PC-9 (cell line): ENCODE measurements around the gene PPP1R9B. TPM values are rescaled to one million over a fixed set of nuclear protein-coding genes. Genes with fewer than 3 reads are reported as not detected.

Experiments used
- BruUV-seq: library from RNA; stranded (reverse); fragments of 400-500 nt; replicated peaks from 2 replicates; lab custom pipeline; 2021; lab: Mats Ljungman, UMichigan
- CTCF ChIA-PET: fragments of 300-600 bp; sonication (Branson Sonifier 250); formaldehyde crosslinking; loops from one replicate; lab custom pipeline; 2022; ENCODE audit warnings: antibody characterized with exemption; lab: Charles Lee
- POLR2A ChIA-PET: fragments of 300-600 bp; sonication (Branson Sonifier 250); formaldehyde crosslinking; loops from one replicate; lab custom pipeline; 2022; ENCODE audit warnings: antibody characterized with exemption; ENCODE audit not compliant: unreplicated experiment; lab: Charles Lee
- DNase-seq, 2 experiments: peaks; one replicate each; pipeline versions ENCODE4 v3.0.0 to v3.0.0-alpha.2; 2015 to 2022; ENCODE audit warnings: mixed read lengths in 1 of 2
- H2AFZ ChIP-seq: fragments of 200-600 bp; sonication (generic); 2 replicates; pipeline ENCODE4 v1.8.1; 2017; ENCODE audit warnings: antibody characterized with exemption
- H3F3A ChIP-seq: fragments of 200-600 bp; sonication (generic); 2 replicates; pipeline ENCODE4 v1.8.1; 2017; ENCODE audit warnings: antibody characterized with exemption, mild to moderate bottlenecking, low read depth; ENCODE audit not compliant: insufficient read depth
- H3K27ac ChIP-seq: fragments of 200-600 bp; sonication (generic); 2 replicates; pipeline ENCODE4 v1.6.1; 2016; ENCODE audit warnings: mixed run types
- H3K27me3 ChIP-seq: fragments of 200-600 bp; sonication (generic); 2 replicates; pipeline ENCODE4 v1.6.1; 2016; ENCODE audit warnings: low read depth, mixed run types; ENCODE audit not compliant: insufficient read depth
- H3K36me3 ChIP-seq: fragments of 200-600 bp; sonication (generic); 2 replicates; pipeline ENCODE4 v1.6.1; 2016; ENCODE audit warnings: low read depth, mixed run types
- H3K4me1 ChIP-seq: fragments of 200-600 bp; sonication (generic); replicated peaks from 2 replicates; pipeline ENCODE4 v1.6.1; 2016; ENCODE audit warnings: mixed run types; ENCODE audit not compliant: insufficient read depth
- H3K4me2 ChIP-seq: fragments of 200-600 bp; sonication (generic); 2 replicates; pipeline ENCODE4 v1.6.1; 2017; ENCODE audit warnings: mixed run types
- H3K4me3 ChIP-seq: fragments of 200-600 bp; sonication (generic); 2 replicates; pipeline ENCODE4 v1.6.1; 2016; ENCODE audit warnings: mixed run types
- H3K79me2 ChIP-seq: fragments of 200-600 bp; sonication (generic); 2 replicates; pipeline ENCODE4 v1.6.1; 2017; ENCODE audit warnings: low read depth, mixed run types
- H3K9me2 ChIP-seq: fragments of 200-600 bp; sonication (generic); 2 replicates; pipeline ENCODE4 v1.8.1; 2017; ENCODE audit warnings: mild to moderate bottlenecking; ENCODE audit not compliant: insufficient read depth
- H3K9me3 ChIP-seq: fragments of 200-600 bp; sonication (generic); 2 replicates; pipeline ENCODE4 v1.8.1; 2016; ENCODE audit warnings: low read depth; ENCODE audit not compliant: insufficient read depth
- H4K20me1 ChIP-seq: fragments of 200-600 bp; sonication (generic); 2 replicates; pipeline ENCODE4 v1.8.1; 2017; ENCODE audit not compliant: insufficient read depth
- EZH2 ChIP-seq: fragments of 200-600 bp; sonication (generic); IDR thresholded peaks from 2 replicates; pipeline ENCODE4 v1.8.0; 2017; ENCODE audit warnings: antibody characterized with exemption, low read depth
- intact Hi-C: fragments of 100-400 bp; cut with micrococcal nuclease; formaldehyde crosslinking; loops from one replicate; pipeline ENCODE4 v1.10.0; 2022; ENCODE audit not compliant: unreplicated experiment
- total RNA-seq: library from RNA; stranded (reverse); gene quantifications from 2 replicates; pipeline ENCODE4 v1.2.3, GENCODE V29; 2021
- TF ChIP-seq, protein P1 (sequence below): fragments of 200-600 bp; sonication (generic); conservative IDR thresholded peaks from 2 replicates; pipeline ENCODE4 v1.6.1; 2017; ENCODE audit warnings: mixed run types, antibody characterized with exemption, mild to moderate bottlenecking, moderate library complexity

The PPP1R9B gene
- total RNA-seq, 1 experiment from 2014 or later: 35.8 TPM

DNA sequence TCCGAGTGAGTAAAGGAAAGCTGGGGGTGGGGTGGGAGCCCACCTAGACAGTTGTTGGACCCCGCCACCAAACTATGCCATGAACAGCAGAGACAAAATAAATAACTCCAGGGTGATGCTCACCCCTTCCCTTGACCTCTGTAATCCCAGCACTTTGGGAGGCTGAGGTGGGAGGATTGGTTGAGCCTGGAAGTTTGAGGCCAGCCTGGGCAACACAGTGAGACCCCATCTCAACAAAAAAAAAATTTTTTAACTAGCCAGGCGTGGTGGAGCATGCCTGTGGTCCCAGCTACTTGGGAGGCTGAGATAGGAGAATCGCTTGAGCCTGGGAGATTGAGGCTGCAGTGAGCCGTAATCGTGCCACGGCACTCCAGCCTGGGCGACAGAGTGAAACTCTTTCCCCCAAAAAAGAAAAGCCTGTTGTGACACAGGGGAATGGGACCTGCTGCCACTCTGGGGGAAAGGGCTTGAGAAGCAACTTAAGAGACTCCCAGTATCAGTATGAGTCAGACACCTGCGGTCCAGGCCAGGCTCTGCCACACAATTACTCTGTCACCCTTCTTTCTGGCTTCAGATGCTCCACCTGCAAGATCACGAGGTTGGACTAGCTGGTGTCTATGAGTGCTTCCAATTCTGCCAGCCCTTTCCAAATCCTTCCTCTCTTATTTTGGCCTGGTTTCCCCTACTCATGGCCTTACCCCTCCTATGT is 20.3 kb upstream of the PPP1R9B start:
- peak overlapping the region; percentile 68 for H3K4me2 ChIP-seq
- H3K27me3 ChIP-seq: no peaks in the 10 kb centered on the region
- H3K36me3 ChIP-seq: no peaks in the 10 kb centered on the region
- H3K9me2 ChIP-seq: no peaks in the 10 kb centered on the region
- H3K4me3 ChIP-seq: no peak overlapping the region; the same call in 1 of the 2 replicates
- H2AFZ ChIP-seq: no peak overlapping the region
- DNase-seq: peak; percentile 71 to 97
- ChIA-PET CTCF (no interaction called here), POLR2A (interaction anchor here (0.6 to 0.7 kb wide), 2 partner anchors 48 to 127 kb away, joined by 3 to 5 read pairs; no protein-coding TSS in a partner anchor)
- intact Hi-C loops: no loop called here
- H3K79me2 ChIP-seq: no peaks in the 10 kb centered on the region
- TSS peak; percentile 77 for BruUV-seq
- H3F3A ChIP-seq: peaks cover 22% of the 10 kb centered on the region; the same call in 1 of the 2 replicates
- H3K27ac ChIP-seq: peak overlapping the region; percentile 83
- H3K4me1 ChIP-seq: peaks cover 22% of the 10 kb centered on the region
- H4K20me1 ChIP-seq: no peaks in the 10 kb centered on the region
- H3K9me3 ChIP-seq: no peaks in the 10 kb centered on the region
- no peak for TF ChIP-seq EZH2
- TF ChIP-seq, protein P1, sequence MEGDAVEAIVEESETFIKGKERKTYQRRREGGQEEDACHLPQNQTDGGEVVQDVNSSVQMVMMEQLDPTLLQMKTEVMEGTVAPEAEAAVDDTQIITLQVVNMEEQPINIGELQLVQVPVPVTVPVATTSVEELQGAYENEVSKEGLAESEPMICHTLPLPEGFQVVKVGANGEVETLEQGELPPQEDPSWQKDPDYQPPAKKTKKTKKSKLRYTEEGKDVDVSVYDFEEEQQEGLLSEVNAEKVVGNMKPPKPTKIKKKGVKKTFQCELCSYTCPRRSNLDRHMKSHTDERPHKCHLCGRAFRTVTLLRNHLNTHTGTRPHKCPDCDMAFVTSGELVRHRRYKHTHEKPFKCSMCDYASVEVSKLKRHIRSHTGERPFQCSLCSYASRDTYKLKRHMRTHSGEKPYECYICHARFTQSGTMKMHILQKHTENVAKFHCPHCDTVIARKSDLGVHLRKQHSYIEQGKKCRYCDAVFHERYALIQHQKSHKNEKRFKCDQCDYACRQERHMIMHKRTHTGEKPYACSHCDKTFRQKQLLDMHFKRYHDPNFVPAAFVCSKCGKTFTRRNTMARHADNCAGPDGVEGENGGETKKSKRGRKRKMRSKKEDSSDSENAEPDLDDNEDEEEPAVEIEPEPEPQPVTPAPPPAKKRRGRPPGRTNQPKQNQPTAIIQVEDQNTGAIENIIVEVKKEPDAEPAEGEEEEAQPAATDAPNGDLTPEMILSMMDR: 0 out of 2 replicates have a peak, but pooled peaks have one; percentile 5

DNA sequence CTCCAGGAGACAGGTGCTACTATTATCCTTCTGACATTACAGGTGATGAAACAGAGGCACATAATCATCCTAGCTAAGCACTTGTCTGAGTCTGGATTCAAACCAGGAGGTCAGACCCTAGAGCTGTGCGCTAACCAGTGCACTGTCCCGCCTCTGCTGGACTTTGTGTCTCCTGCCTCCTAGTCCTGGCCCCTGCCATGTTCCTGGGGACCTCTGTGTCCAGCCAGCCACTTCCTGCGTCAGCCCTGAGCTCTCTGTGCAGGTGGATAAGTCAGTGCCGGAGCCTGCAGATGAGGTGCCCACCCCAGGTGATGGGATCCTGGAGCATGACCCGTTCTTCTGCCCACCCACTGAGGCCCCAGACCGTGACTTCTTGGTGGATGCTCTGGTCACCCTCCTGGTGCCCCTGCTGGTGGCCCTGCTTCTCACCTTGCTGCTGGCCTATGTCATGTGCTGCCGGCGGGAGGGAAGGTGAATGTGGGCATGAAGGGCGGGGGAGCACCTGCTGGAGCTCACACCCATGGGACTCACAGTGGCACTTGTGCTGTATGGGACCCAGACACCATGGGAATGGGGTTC is 19.5 kb upstream of the PPP1R9B start:
- Histone ChIP-seq H3K36me3 (no peaks in the 10 kb centered on the region), H3K79me2 (no peaks in the 10 kb centered on the region), H3K9me2 (no peaks in the 10 kb centered on the region), H3K4me1 (peaks cover 22% of the 10 kb centered on the region), H2AFZ (no peak overlapping the region), H3K27me3 (no peaks in the 10 kb centered on the region), H4K20me1 (no peaks in the 10 kb centered on the region), H3K9me3 (no peaks in the 10 kb centered on the region), H3K27ac (peak overlapping the region; percentile 83), H3F3A (peaks cover 15% of the 10 kb centered on the region; the same call in 1 of the 2 replicates), H3K4me3 (no peak overlapping the region), H3K4me2 (peak overlapping the region; percentile 68)
- TF ChIP-seq EZH2: no peak
- TF ChIP-seq, protein P1: no peak
- POLR2A ChIA-PET: no interaction called here
- BruUV-seq: no TSS peak
- DNase-seq: no peak
- CTCF ChIA-PET: interaction anchor here (0.6 to 1.6 kb wide), 11 partner anchors 8 to 466 kb away, joined by 3 to 18 read pairs (median 5); partner anchors contain the start of genes ACSF2 and TMEM92
- intact Hi-C loops: loop anchor here (1.0 kb wide), 2 partner anchors 28 to 127 kb away; no protein-coding TSS in a partner anchor

DNA sequence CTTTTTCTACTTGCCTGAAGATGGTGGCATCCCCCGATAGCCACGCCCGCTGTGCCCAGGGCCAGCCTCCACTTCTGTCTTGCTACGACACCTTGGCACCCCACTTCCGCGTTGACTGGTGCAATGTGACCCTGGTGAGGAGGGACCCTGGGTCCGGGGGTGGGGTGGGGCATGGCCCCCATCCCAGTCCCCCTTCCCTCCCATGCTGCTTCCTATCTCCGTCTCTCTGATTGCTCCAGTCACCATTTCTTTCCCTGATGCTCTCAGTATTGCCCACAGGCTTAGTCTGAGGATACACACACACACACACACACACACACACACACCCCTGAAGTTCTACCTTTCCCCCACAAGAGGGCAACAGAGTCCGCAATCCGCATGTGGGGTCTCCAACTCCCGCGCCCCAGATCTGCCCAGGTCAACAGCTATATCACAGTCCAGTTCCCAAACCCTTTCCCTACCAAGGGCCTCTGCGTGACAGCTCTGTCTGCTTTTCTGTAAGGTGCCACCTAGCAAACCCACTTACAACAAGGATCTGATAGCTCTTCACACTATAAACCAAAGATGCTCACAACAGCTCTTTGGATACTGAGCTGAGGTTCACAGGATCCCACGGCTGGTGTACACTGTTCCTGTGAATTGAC is 18.8 kb upstream of the PPP1R9B start:
- ChIA-PET POLR2A (no interaction called here), CTCF (interaction anchor here (0.6 to 1.6 kb wide), 12 partner anchors 9 to 466 kb away, joined by 3 to 18 read pairs (median 5); partner anchors contain the start of genes ACSF2 and TMEM92)
- no peak overlapping the region for H2AFZ ChIP-seq
- H3K9me2 ChIP-seq: no peaks in the 10 kb centered on the region
- H4K20me1 ChIP-seq: no peaks in the 10 kb centered on the region
- no peaks in the 10 kb centered on the region for H3K9me3 ChIP-seq
- H3F3A ChIP-seq: peaks cover 15% of the 10 kb centered on the region; the same call in 1 of the 2 replicates
- intact Hi-C loops: loop anchor here (1.0 kb wide), 2 partner anchors 29 to 128 kb away; no protein-coding TSS in a partner anchor
- H3K4me1 ChIP-seq: peaks cover 22% of the 10 kb centered on the region
- peak overlapping the region; percentile 28; the same call in 1 of the 2 replicates for H3K27ac ChIP-seq
- no peaks in the 10 kb centered on the region for H3K27me3 ChIP-seq
- DNase-seq: peak; percentile 54 to 69
- H3K79me2 ChIP-seq: no peaks in the 10 kb centered on the region
- no peaks in the 10 kb centered on the region for H3K36me3 ChIP-seq
- no peak for TF ChIP-seq EZH2
- TF ChIP-seq, protein P1: peak; percentile 96
- no TSS peak for BruUV-seq
- 0 out of 2 replicates have a peak overlapping the region, but pooled peaks have one; percentile 9 for H3K4me2 ChIP-seq
- H3K4me3 ChIP-seq: no peak overlapping the region
